Smooth muscle cell (in vitro differentiated cells): ENCODE results near the gene INPP4B. TPM values are rescaled to one million over a fixed set of nuclear protein-coding genes. Genes with fewer than 3 reads are reported as not detected.

Experiments
- DNase-seq: peaks from one replicate; lab custom pipeline; 2025; ENCODE audit not compliant: unreplicated experiment; lab: John Stamatoyannopoulos, UW
- H2AFZ ChIP-seq: fragments of 200-600 bp; sonication (generic); 2 replicates; pipeline ENCODE4 v1.6.0; 2016; ENCODE audit warnings: antibody characterized with exemption, low read depth, mild to moderate bottlenecking
- H3F3A ChIP-seq: fragments of 200-600 bp; sonication (generic); 2 replicates; pipeline ENCODE4 v1.6.0; 2017; ENCODE audit warnings: antibody characterized with exemption, low read depth
- H3K27ac ChIP-seq: fragments of 200-600 bp; sonication (generic); 2 replicates; pipeline ENCODE4 v1.5.1; 2016; ENCODE audit warnings: low read depth, mild to moderate bottlenecking
- H3K27me3 ChIP-seq: fragments of 200-600 bp; sonication (generic); 2 replicates; pipeline ENCODE4 v1.6.1; 2016; ENCODE audit warnings: low read depth, mild to moderate bottlenecking
- H3K36me3 ChIP-seq: fragments of 200-600 bp; sonication (generic); 2 replicates; pipeline ENCODE4 v1.5.1; 2016; ENCODE audit warnings: low read depth
- H3K4me1 ChIP-seq: fragments of 200-600 bp; sonication (generic); 2 replicates; pipeline ENCODE4 v1.5.1; 2016; ENCODE audit warnings: low read depth
- H3K4me2 ChIP-seq: fragments of 200-600 bp; sonication (generic); 2 replicates; pipeline ENCODE4 v1.6.0; 2016; ENCODE audit warnings: mild to moderate bottlenecking
- H3K4me3 ChIP-seq: fragments of 200-600 bp; sonication (generic); 2 replicates; pipeline ENCODE4 v1.5.1; 2016; ENCODE audit warnings: mild to moderate bottlenecking
- H3K79me2 ChIP-seq: fragments of 200-600 bp; sonication (generic); 2 replicates; pipeline ENCODE4 v1.6.0; 2016; ENCODE audit warnings: low read depth, mild to moderate bottlenecking
- H3K9ac ChIP-seq: fragments of 200-600 bp; sonication (generic); 2 replicates; pipeline ENCODE4 v1.6.0; 2016; ENCODE audit warnings: low read depth
- H3K9me3 ChIP-seq: fragments of 200-600 bp; sonication (generic); replicated peaks from 2 replicates; pipeline ENCODE4 v1.5.1; 2016; ENCODE audit warnings: low read depth
- H4K20me1 ChIP-seq: fragments of 200-600 bp; sonication (generic); 2 replicates; pipeline ENCODE4 v1.6.0; 2016; ENCODE audit warnings: low read depth
- WGBS: methylation state at CpG from one replicate; pipeline ENCODE4 v1.1.7; 2016; ENCODE audit warnings: low lambda C conversion rate; 5-methylcytosine and 5-hydroxymethylcytosine counted together
- polyA plus RNA-seq: library from polyadenylated mRNA; unstranded; fragments of >200 nt; fragmentation: Nextera tagmentation; extraction: Ambion mirVana; gene quantifications from 2 replicates; pipeline ENCODE4 v1.2.1, GENCODE V29; 2016
- total RNA-seq: library from RNA; depleted of rRNA; stranded (reverse); fragments of >200 nt; gene quantifications from 2 replicates; pipeline ENCODE4 v1.2.3, GENCODE V29; 2014
- TF ChIP-seq, protein P1 (sequence below): fragments of 200-600 bp; sonication (generic); IDR thresholded peaks from 2 replicates; pipeline ENCODE4 v1.5.1; 2017; ENCODE audit warnings: borderline replicate concordance, mild to moderate bottlenecking, antibody characterized with exemption; ENCODE audit not compliant: insufficient read depth, poor library complexity, severe bottlenecking

The INPP4B gene
- total and polyA plus RNA-seq, 2 experiments from 2014 or later, result 2.0 to 10.9 TPM

DNA sequence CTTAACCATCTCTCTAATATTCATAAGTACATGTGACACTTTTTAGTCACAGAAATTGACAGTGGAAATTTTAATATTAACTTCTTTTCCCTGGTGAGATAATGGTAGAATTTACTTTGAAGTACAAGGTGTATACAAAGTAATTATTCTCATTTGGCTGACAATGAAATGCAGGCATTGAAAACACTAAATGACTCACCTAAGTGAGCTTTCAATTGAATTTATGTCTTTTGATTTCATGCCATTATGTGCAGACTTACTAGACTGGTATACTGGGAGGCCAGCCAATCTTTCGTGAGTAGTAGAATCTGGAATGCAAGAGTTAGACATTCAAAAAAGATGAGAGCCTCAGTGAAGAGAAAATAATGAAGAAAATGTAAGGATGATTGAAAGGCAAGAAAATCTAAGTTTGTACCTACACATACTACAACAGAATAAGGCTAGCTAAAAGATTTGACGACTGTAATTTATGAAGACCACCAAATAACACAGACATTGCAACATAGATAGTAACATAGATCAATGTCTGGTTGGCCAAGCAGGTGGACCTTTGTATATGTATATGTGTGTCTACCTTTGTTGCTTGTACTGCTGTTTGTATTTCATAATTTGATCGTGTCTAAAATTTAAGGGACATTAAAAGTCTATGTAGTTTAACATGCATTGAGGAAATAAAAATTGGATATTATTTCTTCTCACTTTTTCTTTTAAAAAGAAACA is 750.1 kb downstream of the INPP4B start:
- no peaks in the 10 kb centered on the region for H3K4me1 ChIP-seq
- no peak overlapping the region for H3K4me3 ChIP-seq
- no peak overlapping the region for H3K4me2 ChIP-seq
- no peaks in the 10 kb centered on the region for H3K79me2 ChIP-seq
- no peak overlapping the region for H3K9ac ChIP-seq
- no peaks in the 10 kb centered on the region for H4K20me1 ChIP-seq
- no peaks in the 10 kb centered on the region for H3F3A ChIP-seq
- TF ChIP-seq, protein P1, sequence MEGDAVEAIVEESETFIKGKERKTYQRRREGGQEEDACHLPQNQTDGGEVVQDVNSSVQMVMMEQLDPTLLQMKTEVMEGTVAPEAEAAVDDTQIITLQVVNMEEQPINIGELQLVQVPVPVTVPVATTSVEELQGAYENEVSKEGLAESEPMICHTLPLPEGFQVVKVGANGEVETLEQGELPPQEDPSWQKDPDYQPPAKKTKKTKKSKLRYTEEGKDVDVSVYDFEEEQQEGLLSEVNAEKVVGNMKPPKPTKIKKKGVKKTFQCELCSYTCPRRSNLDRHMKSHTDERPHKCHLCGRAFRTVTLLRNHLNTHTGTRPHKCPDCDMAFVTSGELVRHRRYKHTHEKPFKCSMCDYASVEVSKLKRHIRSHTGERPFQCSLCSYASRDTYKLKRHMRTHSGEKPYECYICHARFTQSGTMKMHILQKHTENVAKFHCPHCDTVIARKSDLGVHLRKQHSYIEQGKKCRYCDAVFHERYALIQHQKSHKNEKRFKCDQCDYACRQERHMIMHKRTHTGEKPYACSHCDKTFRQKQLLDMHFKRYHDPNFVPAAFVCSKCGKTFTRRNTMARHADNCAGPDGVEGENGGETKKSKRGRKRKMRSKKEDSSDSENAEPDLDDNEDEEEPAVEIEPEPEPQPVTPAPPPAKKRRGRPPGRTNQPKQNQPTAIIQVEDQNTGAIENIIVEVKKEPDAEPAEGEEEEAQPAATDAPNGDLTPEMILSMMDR, result no peak
- no peak overlapping the region for H3K27ac ChIP-seq
- H3K9me3 ChIP-seq, result no peaks in the 10 kb centered on the region
- no peaks in the 10 kb centered on the region for H3K36me3 ChIP-seq
- H2AFZ ChIP-seq, result no peak overlapping the region
- H3K27me3 ChIP-seq, result no peaks in the 10 kb centered on the region
- WGBS, result 89% methylated on average over 3 of the region's 3 CpGs
- DNase-seq, result no peak

DNA sequence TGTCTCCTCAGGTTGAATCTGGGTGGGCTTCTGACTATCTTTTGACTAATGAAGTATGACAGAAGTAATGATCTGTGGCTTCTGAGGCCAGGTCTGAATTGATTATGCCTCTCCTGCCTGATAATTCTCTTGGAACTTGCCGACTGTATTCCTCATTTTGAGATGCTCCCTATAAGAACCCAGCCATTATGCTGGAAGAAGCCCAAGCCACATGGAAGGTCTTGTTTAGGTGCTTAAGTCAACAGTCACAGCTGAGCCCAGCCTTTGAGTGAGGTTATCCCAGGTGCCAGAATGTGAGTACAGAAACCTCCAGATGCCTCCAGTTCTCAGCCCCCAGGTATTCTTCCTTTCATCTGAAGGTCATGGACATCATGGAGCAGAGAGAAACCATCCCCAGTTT is 753.2 kb downstream of the INPP4B start:
- Histone ChIP-seq H3K27me3 (no peaks in the 10 kb centered on the region), H3K27ac (no peak overlapping the region), H3K9ac (no peak overlapping the region), H4K20me1 (no peaks in the 10 kb centered on the region), H3F3A (no peaks in the 10 kb centered on the region), H3K79me2 (no peaks in the 10 kb centered on the region), H2AFZ (no peak overlapping the region), H3K36me3 (no peaks in the 10 kb centered on the region), H3K9me3 (no peaks in the 10 kb centered on the region), H3K4me3 (no peak overlapping the region), H3K4me2 (no peak overlapping the region), H3K4me1 (no peaks in the 10 kb centered on the region)
- TF ChIP-seq, protein P1, result no peak
- DNase-seq, result no peak
- WGBS, result 92% methylated on average over 1 of the region's 1 CpG

DNA sequence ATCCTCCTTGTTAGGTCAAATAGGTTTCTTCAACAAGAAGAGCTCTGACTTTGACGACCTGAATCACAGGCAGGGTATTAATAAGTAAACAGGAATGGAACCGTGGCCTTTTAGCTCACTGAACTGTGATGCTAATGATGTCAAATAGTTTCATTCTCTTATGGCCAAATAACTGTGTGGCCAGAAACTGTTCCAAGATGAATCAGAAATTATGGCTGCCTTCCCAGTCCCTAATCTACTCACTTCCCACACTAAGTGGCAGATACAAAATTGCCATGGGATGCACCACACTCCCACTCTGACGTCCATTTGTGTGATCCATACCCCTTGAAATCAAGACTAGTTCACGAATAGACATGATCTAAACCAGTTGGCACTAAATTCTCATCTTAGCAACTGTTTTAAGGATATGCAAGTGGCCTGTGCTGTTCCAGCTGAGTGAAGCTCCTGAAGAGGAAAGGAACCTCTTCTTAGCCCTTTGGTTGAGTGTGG is 754.4 kb downstream of the INPP4B start:
- H2AFZ ChIP-seq, result no peak overlapping the region
- H3K4me1 ChIP-seq, result no peaks in the 10 kb centered on the region
- no peak overlapping the region for H3K9ac ChIP-seq
- no peak overlapping the region for H3K27ac ChIP-seq
- DNase-seq, result no peak
- TF ChIP-seq, protein P1, result no peak
- no peaks in the 10 kb centered on the region for H3F3A ChIP-seq
- H3K36me3 ChIP-seq, result no peaks in the 10 kb centered on the region
- H4K20me1 ChIP-seq, result no peaks in the 10 kb centered on the region
- H3K4me3 ChIP-seq, result no peak overlapping the region
- WGBS, result 77% methylated on average over 4 of the region's 4 CpGs
- no peaks in the 10 kb centered on the region for H3K27me3 ChIP-seq
- H3K79me2 ChIP-seq, result no peaks in the 10 kb centered on the region
- H3K4me2 ChIP-seq, result no peak overlapping the region
- no peaks in the 10 kb centered on the region for H3K9me3 ChIP-seq

DNA sequence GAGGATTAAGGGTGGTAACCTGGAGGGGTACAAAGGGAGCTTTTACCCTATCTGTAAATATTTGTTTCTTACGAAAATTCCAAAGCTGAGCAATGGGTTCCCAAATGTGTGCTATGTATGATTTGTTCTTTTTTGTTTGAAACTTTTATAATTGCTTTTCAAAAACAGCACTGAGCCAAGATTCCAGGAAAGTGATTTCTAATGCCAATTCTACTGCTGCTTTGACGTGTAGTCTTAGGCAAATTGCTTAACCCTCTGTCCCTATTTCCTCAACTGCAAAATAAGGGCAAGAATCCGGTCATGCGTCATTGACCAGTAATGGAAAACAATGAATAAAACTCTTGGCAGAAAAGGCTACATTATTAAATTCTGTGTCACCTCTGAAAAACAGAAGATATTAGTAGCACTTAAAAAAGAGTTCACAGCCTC is 755.0 kb downstream of the INPP4B start:
- no peaks in the 10 kb centered on the region for H3K27me3 ChIP-seq
- H3K4me1 ChIP-seq, result no peaks in the 10 kb centered on the region
- no peak overlapping the region for H3K4me2 ChIP-seq
- H3K9me3 ChIP-seq, result no peaks in the 10 kb centered on the region
- no peak overlapping the region for H2AFZ ChIP-seq
- DNase-seq, result no peak
- H3K36me3 ChIP-seq, result no peaks in the 10 kb centered on the region
- H3K9ac ChIP-seq, result no peak overlapping the region
- H3K27ac ChIP-seq, result no peak overlapping the region
- no peak overlapping the region for H3K4me3 ChIP-seq
- TF ChIP-seq, protein P1, result no peak
- no peaks in the 10 kb centered on the region for H3F3A ChIP-seq
- no peaks in the 10 kb centered on the region for H3K79me2 ChIP-seq
- H4K20me1 ChIP-seq, result no peaks in the 10 kb centered on the region
- 97% methylated on average over 4 of the region's 4 CpGs for WGBS
